ENCODE results near the gene CXorf58. TPM values are rescaled to one million over a fixed set of nuclear protein-coding genes. Genes with fewer than 3 reads are reported as not detected.

Gene CXorf58
- total and polyA plus RNA-seq, 4 donors, result 0.12 to 0.15 (median 0.15) TPM; not detected in 1

GRCh38 chrX:23908219-23909004 lies 606 bp downstream of the CXorf58 start:
- H3K36me3 ChIP-seq (ENCODE audit: control insufficient read depth in 4 of 4, insufficient read depth in 4 of 4, low read length in 4 of 4), result no peaks in the 10 kb centered on the region
- peak overlapping the region in 1 of 2 donors; percentile 91 for H3K27ac ChIP-seq (ENCODE audit: low read depth in 1 of 2, low read length in 1 of 2)
- no peak for TF ChIP-seq CTCF (IDR thresholded peaks at IDR 0.05; ENCODE audit: control extremely low read depth, extremely low read depth)
- ATAC-seq (ENCODE audit: insufficient read depth, low FRiP score) (no peak), DNase-seq (peak; percentile 20 to 42 (median 40))
- no peaks in the 10 kb centered on the region for H3K9me3 ChIP-seq (ENCODE audit: control insufficient read depth in 4 of 4, insufficient read depth in 3 of 4, low read length in 3 of 4)
- 23 to 44% methylated on average over 13 of the region's 13 CpGs for WGBS, 2 donors
- peaks cover 0 to 11% (median 10%) of the 10 kb centered on the region in 3 donors for H3K27me3 ChIP-seq (ENCODE audit: control insufficient read depth in 3 of 3, insufficient read depth in 3 of 3, low read length in 2 of 3)
- H3K9ac ChIP-seq (ENCODE audit: insufficient read depth in 1 of 2, low read length in 2 of 2), result peak overlapping the region in 1 of 2 donors; percentile 84
- H3K4me3 ChIP-seq, result no peak overlapping the region
- peaks cover 0 to 2% (median 0%) of the 10 kb centered on the region in 5 donors for H3K4me1 ChIP-seq (ENCODE audit: control insufficient read depth in 5 of 5, insufficient read depth in 5 of 5, low read length in 5 of 5)

- Histone ChIP-seq H3K27ac (ENCODE audit: low read depth in 1 of 2, low read length in 1 of 2) (no peak overlapping the region), H3K9ac (ENCODE audit: insufficient read depth in 1 of 2, low read length in 2 of 2) (no peak overlapping the region), H3K9me3 (ENCODE audit: control insufficient read depth in 4 of 4, insufficient read depth in 3 of 4, low read length in 3 of 4) (no peaks in the 10 kb centered on the region), H3K27me3 (ENCODE audit: control insufficient read depth in 3 of 3, insufficient read depth in 3 of 3, low read length in 2 of 3) (peaks cover 0 to 15% (median 9%) of the 10 kb centered on the region in 3 donors), H3K4me1 (ENCODE audit: control insufficient read depth in 5 of 5, insufficient read depth in 5 of 5, low read length in 5 of 5) (peaks cover 0 to 2% (median 0%) of the 10 kb centered on the region in 5 donors), H3K36me3 (ENCODE audit: control insufficient read depth in 4 of 4, insufficient read depth in 4 of 4, low read length in 4 of 4) (no peaks in the 10 kb centered on the region), H3K4me3 (no peak overlapping the region)
- DNase-seq, result no peak
- 73 to 79% methylated on average over 5 of the region's 5 CpGs for WGBS, 2 donors
- ATAC-seq (ENCODE audit: insufficient read depth, low FRiP score), result no peak
- TF ChIP-seq CTCF (IDR thresholded peaks at IDR 0.05; ENCODE audit: control extremely low read depth, extremely low read depth), result no peak
Measured at GRCh38 chrX:23911126-23911835, 3.5 kb downstream of the CXorf58 start.

GRCh38 chrX:23919148-23919547 lies 11.3 kb downstream of the CXorf58 start:
- 66 to 92% methylated on average over 1 of the region's 1 CpG for WGBS, 2 donors
- H3K9ac ChIP-seq (ENCODE audit: insufficient read depth in 1 of 2, low read length in 2 of 2), result no peak overlapping the region
- H3K27me3 ChIP-seq (ENCODE audit: control insufficient read depth in 3 of 3, insufficient read depth in 3 of 3, low read length in 2 of 3), result peaks cover 0 to 16% (median 12%) of the 10 kb centered on the region in 3 donors
- TF ChIP-seq CTCF (IDR thresholded peaks at IDR 0.05; ENCODE audit: control extremely low read depth, extremely low read depth), result no peak
- H3K27ac ChIP-seq (ENCODE audit: low read depth in 1 of 2, low read length in 1 of 2), result no peak overlapping the region
- no peak for ATAC-seq (ENCODE audit: insufficient read depth, low FRiP score)
- DNase-seq, result no peak
- H3K36me3 ChIP-seq (ENCODE audit: control insufficient read depth in 4 of 4, insufficient read depth in 4 of 4, low read length in 4 of 4), result no peaks in the 10 kb centered on the region
- no peak overlapping the region for H3K4me3 ChIP-seq
- H3K9me3 ChIP-seq (ENCODE audit: control insufficient read depth in 4 of 4, insufficient read depth in 3 of 4, low read length in 3 of 4), result no peaks in the 10 kb centered on the region
- no peaks in the 10 kb centered on the region for H3K4me1 ChIP-seq (ENCODE audit: control insufficient read depth in 5 of 5, insufficient read depth in 5 of 5, low read length in 5 of 5)

All from lung (tissue), 12 donors.